ENCODE results near the gene NEK10. TPM values are rescaled to one million over a fixed set of nuclear protein-coding genes. Genes with fewer than 3 reads are reported as not detected.

NEK10 gene
- total RNA-seq, 1 experiment from 2014 or later: 0.66 TPM

DNA sequence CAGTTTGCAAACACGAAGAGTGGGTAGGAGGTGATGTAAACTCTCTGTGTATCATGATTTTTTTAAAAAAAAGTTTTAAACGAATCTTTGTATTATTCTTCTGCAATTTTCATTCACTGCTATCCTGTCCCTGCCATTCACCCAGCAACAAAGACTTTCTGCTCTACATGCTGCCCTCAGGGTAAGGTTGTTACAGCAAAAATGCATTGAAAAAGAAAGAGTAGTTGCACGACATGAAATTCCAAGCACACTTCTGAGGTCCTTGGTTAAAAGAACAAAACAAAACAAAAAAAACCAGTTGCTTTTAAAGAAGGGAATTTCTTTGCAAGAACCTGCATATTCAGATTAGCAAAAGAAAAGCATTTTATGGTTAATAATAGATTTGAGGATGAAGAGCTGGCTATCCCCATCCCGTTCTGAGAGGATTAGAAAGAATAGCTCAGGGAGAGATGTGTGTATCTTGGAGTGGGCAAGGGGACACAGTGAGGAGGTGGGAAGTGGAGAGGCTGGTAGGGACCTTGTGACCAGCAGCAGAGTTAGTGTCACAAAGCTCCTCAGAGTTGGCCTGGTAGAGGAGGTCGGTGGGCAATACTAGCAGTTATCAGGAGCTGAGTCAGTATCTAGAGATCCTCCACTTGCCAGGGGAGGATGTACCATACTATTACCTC lies 290.8 kb downstream of the NEK10 start:
- Histone ChIP-seq H2AFZ (ENCODE audit: low read length) (no peak overlapping the region), H3K79me1 (ENCODE audit: insufficient read depth, low read depth, low read length, poor library complexity, severe bottlenecking) (no peaks in the 10 kb centered on the region)

More for the DNA sequence above, 290.8 kb downstream of the NEK10 start:
- Histone ChIP-seq H2BK20ac (ENCODE audit: low read depth, low read length, poor library complexity, severe bottlenecking) (no peak overlapping the region), H4K8ac (replicated peaks; ENCODE audit: insufficient read length, low read depth, low read length) (no peak overlapping the region), H3K4me2 (ENCODE audit: insufficient read depth, insufficient read length, low read length) (no peak overlapping the region), H3K4me1 (ENCODE audit: insufficient read depth, low read length) (peaks cover 19% of the 10 kb centered on the region; the same call in 1 of the 2 replicates), H2BK15ac (ENCODE audit: low read depth, low read length) (no peak overlapping the region), H3K9me3 (ENCODE audit: control insufficient read depth, low read depth, low read length) (no peaks in the 10 kb centered on the region), H3T11ph (ENCODE audit: low read length) (no peak overlapping the region), H3K18ac (ENCODE audit: insufficient read length, low read depth, low read length) (no peak overlapping the region), H3K27ac (ENCODE audit: insufficient read length, low read depth, low read length) (no peak overlapping the region), H2AK5ac (ENCODE audit: insufficient read length, low read length) (no peak overlapping the region), H3K14ac (ENCODE audit: insufficient read depth, low read length) (no peak overlapping the region), H2BK5ac (ENCODE audit: insufficient read length, low read length) (no peak overlapping the region), H3K56ac (ENCODE audit: insufficient read length, low read depth, low read length) (no peak overlapping the region), H3K4ac (ENCODE audit: low read depth, low read length) (no peak overlapping the region), H3K79me2 (ENCODE audit: insufficient read depth, low read length) (no peaks in the 10 kb centered on the region), H3K27me3 (ENCODE audit: insufficient read depth, low read length) (no peaks in the 10 kb centered on the region), H3K9ac (ENCODE audit: extremely low read depth, insufficient read length, low read length) (no peak overlapping the region), H3K23me2 (ENCODE audit: insufficient read length, low read depth, low read length, poor library complexity, severe bottlenecking) (no peaks in the 10 kb centered on the region), H2BK12ac (ENCODE audit: insufficient read length, low read depth, low read length) (no peak overlapping the region), H2BK120ac (ENCODE audit: low read depth, low read length, poor library complexity, severe bottlenecking) (no peak overlapping the region), H4K5ac (ENCODE audit: insufficient read length, low read depth, low read length) (no peak overlapping the region), H4K20me1 (ENCODE audit: control insufficient read depth, insufficient read depth, insufficient read length) (no peaks in the 10 kb centered on the region), H4K91ac (ENCODE audit: insufficient read length, low read depth, low read length) (no peak overlapping the region), H3K23ac (ENCODE audit: insufficient read length, low read depth, low read length) (no peak overlapping the region)
- Mint-ChIP-seq H3K4me3 (no peak overlapping the region), H3K4me1 (peaks cover 44 to 48% of the 10 kb centered on the region in 2 experiments), H3K9me3 (no peaks in the 10 kb centered on the region), H3K27ac (peak overlapping the region in 2 of 3 experiments; percentile 19 to 40; a peak in 1 of 7 replicates), H3K27me3 (ENCODE audit: low read depth) (no peaks in the 10 kb centered on the region; the same call in 1 of the 2 replicates), H3K36me3 (ENCODE audit: insufficient read depth in 1 of 3, low read depth in 3 of 3) (peaks cover 0 to 6% (median 0%) of the 10 kb centered on the region in 3 experiments; a peak in 3 of 7 replicates)
- no CpG with 5 or more reads among the region's 5 CpGs for WGBS (ENCODE audit: extremely low coverage, insufficient read length, low lambda C conversion rate)
- no peak for DNase-seq
- TF ChIP-seq, protein P1, sequence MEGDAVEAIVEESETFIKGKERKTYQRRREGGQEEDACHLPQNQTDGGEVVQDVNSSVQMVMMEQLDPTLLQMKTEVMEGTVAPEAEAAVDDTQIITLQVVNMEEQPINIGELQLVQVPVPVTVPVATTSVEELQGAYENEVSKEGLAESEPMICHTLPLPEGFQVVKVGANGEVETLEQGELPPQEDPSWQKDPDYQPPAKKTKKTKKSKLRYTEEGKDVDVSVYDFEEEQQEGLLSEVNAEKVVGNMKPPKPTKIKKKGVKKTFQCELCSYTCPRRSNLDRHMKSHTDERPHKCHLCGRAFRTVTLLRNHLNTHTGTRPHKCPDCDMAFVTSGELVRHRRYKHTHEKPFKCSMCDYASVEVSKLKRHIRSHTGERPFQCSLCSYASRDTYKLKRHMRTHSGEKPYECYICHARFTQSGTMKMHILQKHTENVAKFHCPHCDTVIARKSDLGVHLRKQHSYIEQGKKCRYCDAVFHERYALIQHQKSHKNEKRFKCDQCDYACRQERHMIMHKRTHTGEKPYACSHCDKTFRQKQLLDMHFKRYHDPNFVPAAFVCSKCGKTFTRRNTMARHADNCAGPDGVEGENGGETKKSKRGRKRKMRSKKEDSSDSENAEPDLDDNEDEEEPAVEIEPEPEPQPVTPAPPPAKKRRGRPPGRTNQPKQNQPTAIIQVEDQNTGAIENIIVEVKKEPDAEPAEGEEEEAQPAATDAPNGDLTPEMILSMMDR (conservative IDR thresholded peaks at IDR 0.05): no peak

All from H9 (cell line).